HG03066 (cell line): Measurements from ENCODE around the gene SUSD4.

Experiments
- ATAC-seq: cut with Tn5 transposase; IDR thresholded peaks from one replicate; pipeline ENCODE4 v1.9.1; 2021; ENCODE audit warnings: low read depth; ENCODE audit not compliant: unreplicated experiment

SUSD4 gene

GRCh38 chr1:223363057-223363855 lies 720 bp downstream of the SUSD4 start:
- ATAC-seq: no peak

GRCh38 chr1:223358826-223359225 lies 5.2 kb downstream of the SUSD4 start:
- ATAC-seq: no peak

GRCh38 chr1:223355699-223356098 lies 8.3 kb downstream of the SUSD4 start:
- no peak for ATAC-seq

- ATAC-seq: no peak
These were observed 10.0 kb downstream of the SUSD4 start for GRCh38 chr1:223353939-223354338.

GRCh38 chr1:223352944-223353343 lies 11.0 kb downstream of the SUSD4 start:
- ATAC-seq: no peak

- no peak for ATAC-seq
These were observed 13.5 kb downstream of the SUSD4 start for GRCh38 chr1:223350361-223350908.

- no peak for ATAC-seq
These were observed 14.7 kb downstream of the SUSD4 start for GRCh38 chr1:223349241-223349640.

GRCh38 chr1:223348439-223348838 lies 15.5 kb downstream of the SUSD4 start:
- ATAC-seq: no peak

- no peak for ATAC-seq
These were observed 16.4 kb downstream of the SUSD4 start for GRCh38 chr1:223347583-223347982.

GRCh38 chr1:223346311-223346710 lies 17.7 kb downstream of the SUSD4 start:
- no peak for ATAC-seq

GRCh38 chr1:223345720-223346119 lies 18.3 kb downstream of the SUSD4 start:
- ATAC-seq: no peak

- ATAC-seq: no peak
These were observed 19.5 kb downstream of the SUSD4 start for GRCh38 chr1:223344491-223344890.

GRCh38 chr1:223343692-223344091 lies 20.3 kb downstream of the SUSD4 start:
- no peak for ATAC-seq

GRCh38 chr1:223341121-223341520 lies 22.9 kb downstream of the SUSD4 start:
- ATAC-seq: no peak

- no peak for ATAC-seq
These were observed 23.3 kb downstream of the SUSD4 start for GRCh38 chr1:223340637-223341036.

- ATAC-seq: no peak
These were observed 24.1 kb downstream of the SUSD4 start for GRCh38 chr1:223339861-223340260.

- no peak for ATAC-seq
These were observed 24.9 kb downstream of the SUSD4 start for GRCh38 chr1:223338811-223339746.

GRCh38 chr1:223337174-223337869 lies 26.7 kb downstream of the SUSD4 start:
- ATAC-seq: no peak

GRCh38 chr1:223334156-223334555 lies 29.8 kb downstream of the SUSD4 start:
- no peak for ATAC-seq

GRCh38 chr1:223332997-223333396 lies 31.0 kb downstream of the SUSD4 start:
- ATAC-seq: no peak

GRCh38 chr1:223331929-223332328 lies 32.0 kb downstream of the SUSD4 start:
- no peak for ATAC-seq
